DND-41 (cell line): ENCODE results near the gene RICTOR.

ENCODE experiments used
- EZH2 ChIP-seq: IDR thresholded peaks from 3 replicates; pipeline ENCODE4 v1.6.1; 2012; ENCODE audit warnings: borderline replicate concordance, low read depth, mild to moderate bottlenecking, moderate library complexity, low read length, inconsistent platforms; ENCODE audit not compliant: severe bottlenecking
- TF ChIP-seq, protein P1 (sequence below): IDR thresholded peaks from 2 replicates; pipeline ENCODE4 v1.5.1; 2012; ENCODE audit warnings: borderline replicate concordance, low read length, moderate library complexity, mild to moderate bottlenecking; ENCODE audit not compliant: poor library complexity, severe bottlenecking; ENCODE audit errors: extremely low read depth

DNA sequence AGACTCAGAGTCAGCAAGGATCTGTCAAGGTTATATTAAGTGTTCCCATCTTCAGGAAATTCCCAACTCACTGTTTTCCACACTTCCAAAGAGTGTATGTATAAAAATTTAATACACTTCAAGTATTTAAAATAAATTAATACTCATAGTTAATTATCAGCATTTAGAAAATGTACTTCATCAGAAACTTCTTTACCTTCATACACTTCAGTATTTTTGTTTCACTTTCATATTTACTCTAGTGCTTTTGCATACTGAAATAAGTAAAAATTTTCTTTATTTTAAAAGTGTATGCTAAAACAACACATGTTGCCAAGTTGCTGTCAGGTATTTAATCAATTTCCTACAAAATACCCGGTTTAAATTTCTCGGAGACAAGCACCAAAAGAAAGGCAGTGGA is 16.5 kb downstream of the RICTOR start:
- TF ChIP-seq, protein P1, sequence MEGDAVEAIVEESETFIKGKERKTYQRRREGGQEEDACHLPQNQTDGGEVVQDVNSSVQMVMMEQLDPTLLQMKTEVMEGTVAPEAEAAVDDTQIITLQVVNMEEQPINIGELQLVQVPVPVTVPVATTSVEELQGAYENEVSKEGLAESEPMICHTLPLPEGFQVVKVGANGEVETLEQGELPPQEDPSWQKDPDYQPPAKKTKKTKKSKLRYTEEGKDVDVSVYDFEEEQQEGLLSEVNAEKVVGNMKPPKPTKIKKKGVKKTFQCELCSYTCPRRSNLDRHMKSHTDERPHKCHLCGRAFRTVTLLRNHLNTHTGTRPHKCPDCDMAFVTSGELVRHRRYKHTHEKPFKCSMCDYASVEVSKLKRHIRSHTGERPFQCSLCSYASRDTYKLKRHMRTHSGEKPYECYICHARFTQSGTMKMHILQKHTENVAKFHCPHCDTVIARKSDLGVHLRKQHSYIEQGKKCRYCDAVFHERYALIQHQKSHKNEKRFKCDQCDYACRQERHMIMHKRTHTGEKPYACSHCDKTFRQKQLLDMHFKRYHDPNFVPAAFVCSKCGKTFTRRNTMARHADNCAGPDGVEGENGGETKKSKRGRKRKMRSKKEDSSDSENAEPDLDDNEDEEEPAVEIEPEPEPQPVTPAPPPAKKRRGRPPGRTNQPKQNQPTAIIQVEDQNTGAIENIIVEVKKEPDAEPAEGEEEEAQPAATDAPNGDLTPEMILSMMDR, result no peak
- no peak for TF ChIP-seq EZH2
